ENCODE measurements around the gene SMAD6.

SMAD6 gene

GRCh38 chr15:66829551-66830121 lies 127.6 kb downstream of the SMAD6 start:
- no peak for DNase-seq

DNA sequence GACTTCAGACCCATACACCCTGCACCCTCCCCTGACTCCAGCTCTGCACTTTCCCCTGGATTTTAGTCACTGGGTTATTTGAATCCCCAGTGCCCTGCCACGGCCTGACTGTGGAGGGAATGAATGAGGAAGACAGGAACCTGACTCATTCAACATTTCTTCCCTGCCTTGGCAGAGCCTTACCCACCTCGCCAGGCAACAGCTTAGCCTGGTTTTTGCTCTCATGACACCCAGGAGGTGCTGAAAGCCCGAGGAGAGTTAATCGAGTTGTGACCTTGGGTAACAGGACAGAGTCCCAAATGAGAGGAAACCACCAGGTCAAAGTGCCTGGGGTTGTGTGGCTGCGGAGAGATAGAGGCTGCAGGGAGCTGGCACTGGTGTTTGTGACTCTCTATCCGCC lies 128.3 kb downstream of the SMAD6 start:
- DNase-seq: no peak

GRCh38 chr15:66830823-66831222 lies 128.8 kb downstream of the SMAD6 start:
- no peak for DNase-seq

DNA sequence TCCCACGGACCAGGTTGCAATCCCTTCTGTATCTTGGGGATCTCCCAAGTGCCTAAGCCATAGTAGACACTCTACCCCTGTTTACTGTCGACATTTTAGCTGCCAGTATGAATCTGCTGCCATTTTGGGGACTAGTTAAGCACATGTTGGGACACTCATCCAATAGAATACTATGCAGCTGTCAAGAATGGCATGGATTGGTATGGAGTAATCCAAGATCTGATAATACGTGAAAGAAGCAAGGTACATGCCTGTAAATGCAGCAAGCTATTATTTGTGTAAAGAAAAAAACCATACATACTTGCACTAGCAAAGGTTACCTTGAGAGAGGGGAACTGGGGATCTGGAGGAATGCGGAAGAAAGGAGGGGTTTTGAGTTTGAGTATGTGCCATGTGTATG lies 129.3 kb downstream of the SMAD6 start:
- DNase-seq: no peak

DNA sequence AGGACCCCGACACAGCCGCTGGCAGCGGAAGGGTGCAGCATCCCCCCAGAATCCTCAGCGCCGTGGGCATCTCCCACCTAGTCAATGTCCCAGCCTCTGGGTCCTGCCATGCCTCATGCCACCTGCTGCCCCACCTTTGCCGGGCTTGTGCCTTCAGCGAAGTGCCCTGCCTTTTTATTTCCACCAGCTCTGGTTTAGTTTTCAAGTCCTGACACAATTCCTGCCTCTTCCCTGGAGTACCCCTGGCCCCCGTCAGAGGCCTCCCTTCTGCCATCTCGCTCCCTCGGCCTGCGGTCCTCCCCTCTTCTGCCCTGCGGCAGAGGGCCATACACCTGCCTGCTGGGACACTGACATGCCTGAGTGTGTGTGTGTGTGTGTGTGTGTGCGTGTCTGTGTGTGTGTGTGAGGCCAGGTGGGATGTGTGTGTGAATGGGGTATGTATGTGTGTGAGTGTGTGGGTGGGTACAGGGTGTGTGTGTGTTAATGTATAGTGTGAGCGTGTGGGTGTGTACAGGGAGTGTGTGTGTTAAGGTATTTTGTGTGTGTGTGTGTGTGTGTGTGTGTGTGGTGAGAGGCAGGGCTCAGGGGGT lies 129.9 kb downstream of the SMAD6 start:
- DNase-seq: no peak

Data from CD4-positive, alpha-beta T cell treated with Interleukin-12 subunit alpha and Interleukin-12 subunit beta, for 1 hour (primary cell).